ENCODE results near the gene ICA1. TPM values are rescaled to one million over a fixed set of nuclear protein-coding genes. Genes with fewer than 3 reads are reported as not detected.

Gene ICA1
- total RNA-seq, 1 experiment from 2014 or later = 3.2 TPM

- no peak overlapping the region for H3K4me2 ChIP-seq (ENCODE audit: low read length)
- CTCF ChIA-PET = interaction anchor here (0.6 kb wide), 1 partner anchor 31 kb away, joined by 3 read pairs; no protein-coding TSS in a partner anchor
Observed at GRCh38 chr7:8208816-8209215, 53.2 kb downstream of the ICA1 start.

GRCh38 chr7:8206956-8207355 is 55.0 kb downstream of the ICA1 start:
- H3K79me2 ChIP-seq (ENCODE audit: low read length) = no peaks in the 10 kb centered on the region
- no peaks in the 10 kb centered on the region for H3K4me1 ChIP-seq (ENCODE audit: insufficient read depth, low read length)
- H2AFZ ChIP-seq (ENCODE audit: low read length) = no peak overlapping the region
- DNase-seq (no peak), ATAC-seq (no peak)
- no peak overlapping the region for H3K4me2 ChIP-seq (ENCODE audit: low read length)
- POLR2A ChIA-PET (ENCODE audit: unreplicated experiment) = no interaction called here
- H3K9me2 ChIP-seq (replicated peaks; ENCODE audit: low read length) = no peaks in the 10 kb centered on the region
- H4K20me1 ChIP-seq (ENCODE audit: low read length) = no peaks in the 10 kb centered on the region
- no peaks in the 10 kb centered on the region for H3F3A ChIP-seq (ENCODE audit: low read length, unreplicated experiment)
- H3K9me3 ChIP-seq (ENCODE audit: low read length) = no peaks in the 10 kb centered on the region
- no peak for TF ChIP-seq CTCF (conservative IDR thresholded peaks at IDR 0.05; ENCODE audit: low read depth, low read length)
- no peak for TF ChIP-seq EZH2phosphoT487 (IDR thresholded peaks at IDR 0.05; ENCODE audit: borderline replicate concordance, low read length)
- TF ChIP-seq EZH2 (IDR thresholded peaks at IDR 0.05; ENCODE audit: low read length, unreplicated experiment) = no peak
- no peaks in the 10 kb centered on the region for H3K27me3 ChIP-seq (ENCODE audit: low read length)
- no TSS peak for BruUV-seq (replicated peaks)
- no peak overlapping the region for H3K9ac ChIP-seq (ENCODE audit: low read length)
- intact Hi-C loops (cut with micrococcal nuclease) = no loop called here
- H3K36me3 ChIP-seq (ENCODE audit: low read depth, low read length) = no peaks in the 10 kb centered on the region
- H3K27ac ChIP-seq (ENCODE audit: low read length) = no peak overlapping the region
- H3K4me3 ChIP-seq (ENCODE audit: low read length) = no peak overlapping the region
- CTCF ChIA-PET = no interaction called here

More at GRCh38 chr7:8208816-8209215, 53.2 kb downstream of the ICA1 start:
- Histone ChIP-seq H2AFZ (ENCODE audit: low read length) (no peak overlapping the region), H3K9ac (ENCODE audit: low read length) (no peak overlapping the region), H3F3A (ENCODE audit: low read length, unreplicated experiment) (no peaks in the 10 kb centered on the region), H3K79me2 (ENCODE audit: low read length) (no peaks in the 10 kb centered on the region), H3K27ac (ENCODE audit: low read length) (no peak overlapping the region), H3K27me3 (ENCODE audit: low read length) (no peaks in the 10 kb centered on the region), H3K9me2 (replicated peaks; ENCODE audit: low read length) (no peaks in the 10 kb centered on the region), H3K4me1 (ENCODE audit: insufficient read depth, low read length) (no peaks in the 10 kb centered on the region), H3K9me3 (ENCODE audit: low read length) (no peaks in the 10 kb centered on the region), H3K4me3 (ENCODE audit: low read length) (no peak overlapping the region), H4K20me1 (ENCODE audit: low read length) (no peaks in the 10 kb centered on the region), H3K36me3 (ENCODE audit: low read depth, low read length) (no peaks in the 10 kb centered on the region)
- TF ChIP-seq EZH2 (IDR thresholded peaks at IDR 0.05; ENCODE audit: low read length, unreplicated experiment) = no peak
- TF ChIP-seq EZH2phosphoT487 (IDR thresholded peaks at IDR 0.05; ENCODE audit: borderline replicate concordance, low read length) = no peak
- TF ChIP-seq CTCF (conservative IDR thresholded peaks at IDR 0.05; ENCODE audit: low read depth, low read length) = no peak
- ATAC-seq (no peak), DNase-seq (no peak)
- intact Hi-C loops (cut with micrococcal nuclease) = no loop called here
- BruUV-seq (replicated peaks) = no TSS peak
- POLR2A ChIA-PET (ENCODE audit: unreplicated experiment) = no interaction called here

GRCh38 chr7:8205537-8205936 is 56.4 kb downstream of the ICA1 start:
- POLR2A ChIA-PET (ENCODE audit: unreplicated experiment) = no interaction called here
- no TSS peak for BruUV-seq (replicated peaks)

More at GRCh38 chr7:8205537-8205936, 56.4 kb downstream of the ICA1 start:
- no peaks in the 10 kb centered on the region for H3K4me1 ChIP-seq (ENCODE audit: insufficient read depth, low read length)
- no peaks in the 10 kb centered on the region for H3K27me3 ChIP-seq (ENCODE audit: low read length)
- no peak overlapping the region for H2AFZ ChIP-seq (ENCODE audit: low read length)
- H3K4me3 ChIP-seq (ENCODE audit: low read length) = no peak overlapping the region
- no peaks in the 10 kb centered on the region for H4K20me1 ChIP-seq (ENCODE audit: low read length)
- no peak for DNase-seq
- H3K9ac ChIP-seq (ENCODE audit: low read length) = no peak overlapping the region
- H3F3A ChIP-seq (ENCODE audit: low read length, unreplicated experiment) = no peaks in the 10 kb centered on the region
- TF ChIP-seq CTCF (conservative IDR thresholded peaks at IDR 0.05; ENCODE audit: low read depth, low read length) (no peak), EZH2 (IDR thresholded peaks at IDR 0.05; ENCODE audit: low read length, unreplicated experiment) (no peak), EZH2phosphoT487 (IDR thresholded peaks at IDR 0.05; ENCODE audit: borderline replicate concordance, low read length) (no peak)
- no peaks in the 10 kb centered on the region for H3K79me2 ChIP-seq (ENCODE audit: low read length)
- no peaks in the 10 kb centered on the region for H3K36me3 ChIP-seq (ENCODE audit: low read depth, low read length)
- no peaks in the 10 kb centered on the region for H3K9me2 ChIP-seq (replicated peaks; ENCODE audit: low read length)
- ATAC-seq = no peak
- intact Hi-C loops (cut with micrococcal nuclease) = no loop called here
- no peak overlapping the region for H3K4me2 ChIP-seq (ENCODE audit: low read length)
- no peak overlapping the region for H3K27ac ChIP-seq (ENCODE audit: low read length)
- H3K9me3 ChIP-seq (ENCODE audit: low read length) = no peaks in the 10 kb centered on the region
- CTCF ChIA-PET = no interaction called here

Measured in PC-3 (cell line).